WTC11 (cell line): Measurements from ENCODE around the gene EPM2A.

Source experiments
- ATF1 ChIP-seq: sonication (generic); formaldehyde crosslinking; IDR thresholded peaks from 2 replicates; pipeline ENCODE4 v1.8.1; 2023; ENCODE audit warnings: mild to moderate bottlenecking, moderate library complexity, missing genetic modification reagents
- E2F5 ChIP-seq: sonication (generic); formaldehyde crosslinking; IDR thresholded peaks from 2 replicates; pipeline ENCODE4 v1.8.1; 2022; ENCODE audit warnings: mild to moderate bottlenecking, moderate library complexity, missing genetic modification reagents
- ELF4 ChIP-seq: sonication (generic); formaldehyde crosslinking; IDR thresholded peaks from 2 replicates; pipeline ENCODE4 v1.8.1; 2022; ENCODE audit warnings: low read depth, mild to moderate bottlenecking, moderate library complexity, missing genetic modification reagents
- ESRRA ChIP-seq: sonication (generic); formaldehyde crosslinking; IDR thresholded peaks from 2 replicates; pipeline ENCODE4 v1.8.1; 2022; ENCODE audit warnings: mild to moderate bottlenecking, missing genetic modification reagents, borderline replicate concordance
- SP1 ChIP-seq: sonication (generic); formaldehyde crosslinking; conservative IDR thresholded peaks from 2 replicates; pipeline ENCODE4 v1.8.1; 2022; ENCODE audit warnings: missing genetic modification reagents
- TEAD4 ChIP-seq: sonication (generic); formaldehyde crosslinking; IDR thresholded peaks from 2 replicates; pipeline ENCODE4 v1.8.0; 2022; ENCODE audit warnings: mild to moderate bottlenecking, missing genetic modification reagents
- ZNF263 ChIP-seq: sonication (generic); formaldehyde crosslinking; IDR thresholded peaks from 2 replicates; pipeline ENCODE4 v1.8.1; 2022; ENCODE audit warnings: low read depth, mild to moderate bottlenecking, moderate library complexity, missing genetic modification reagents
- TF ChIP-seq, protein P1 (sequence below): fragments of 200-600 bp; IDR thresholded peaks from 2 replicates; pipeline ENCODE4 v1.8.0; 2022; ENCODE audit warnings: antibody characterized with exemption
- TF ChIP-seq, protein P2 (sequence below): sonication (generic); formaldehyde crosslinking; IDR thresholded peaks from 2 replicates; pipeline ENCODE4 v1.8.1; 2023; ENCODE audit warnings: mild to moderate bottlenecking, missing genetic modification reagents, moderate library complexity
- TF ChIP-seq, protein P3 (sequence below): sonication (generic); formaldehyde crosslinking; IDR thresholded peaks from 2 replicates; pipeline ENCODE4 v1.8.1; 2022; ENCODE audit warnings: low read depth, mild to moderate bottlenecking, moderate library complexity, missing genetic modification reagents, borderline replicate concordance

- no peak for TF ChIP-seq E2F5 (CRISPR knock-in tag)
- TF ChIP-seq, protein P1, sequence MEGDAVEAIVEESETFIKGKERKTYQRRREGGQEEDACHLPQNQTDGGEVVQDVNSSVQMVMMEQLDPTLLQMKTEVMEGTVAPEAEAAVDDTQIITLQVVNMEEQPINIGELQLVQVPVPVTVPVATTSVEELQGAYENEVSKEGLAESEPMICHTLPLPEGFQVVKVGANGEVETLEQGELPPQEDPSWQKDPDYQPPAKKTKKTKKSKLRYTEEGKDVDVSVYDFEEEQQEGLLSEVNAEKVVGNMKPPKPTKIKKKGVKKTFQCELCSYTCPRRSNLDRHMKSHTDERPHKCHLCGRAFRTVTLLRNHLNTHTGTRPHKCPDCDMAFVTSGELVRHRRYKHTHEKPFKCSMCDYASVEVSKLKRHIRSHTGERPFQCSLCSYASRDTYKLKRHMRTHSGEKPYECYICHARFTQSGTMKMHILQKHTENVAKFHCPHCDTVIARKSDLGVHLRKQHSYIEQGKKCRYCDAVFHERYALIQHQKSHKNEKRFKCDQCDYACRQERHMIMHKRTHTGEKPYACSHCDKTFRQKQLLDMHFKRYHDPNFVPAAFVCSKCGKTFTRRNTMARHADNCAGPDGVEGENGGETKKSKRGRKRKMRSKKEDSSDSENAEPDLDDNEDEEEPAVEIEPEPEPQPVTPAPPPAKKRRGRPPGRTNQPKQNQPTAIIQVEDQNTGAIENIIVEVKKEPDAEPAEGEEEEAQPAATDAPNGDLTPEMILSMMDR: no peak
- TF ChIP-seq TEAD4 (CRISPR knock-in tag): no peak
- TF ChIP-seq, protein P2, sequence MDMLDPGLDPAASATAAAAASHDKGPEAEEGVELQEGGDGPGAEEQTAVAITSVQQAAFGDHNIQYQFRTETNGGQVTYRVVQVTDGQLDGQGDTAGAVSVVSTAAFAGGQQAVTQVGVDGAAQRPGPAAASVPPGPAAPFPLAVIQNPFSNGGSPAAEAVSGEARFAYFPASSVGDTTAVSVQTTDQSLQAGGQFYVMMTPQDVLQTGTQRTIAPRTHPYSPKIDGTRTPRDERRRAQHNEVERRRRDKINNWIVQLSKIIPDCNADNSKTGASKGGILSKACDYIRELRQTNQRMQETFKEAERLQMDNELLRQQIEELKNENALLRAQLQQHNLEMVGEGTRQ (CRISPR knock-in tag): no peak
- TF ChIP-seq ZNF263 (CRISPR knock-in tag): no peak
- no peak for TF ChIP-seq ESRRA
- TF ChIP-seq, protein P3, sequence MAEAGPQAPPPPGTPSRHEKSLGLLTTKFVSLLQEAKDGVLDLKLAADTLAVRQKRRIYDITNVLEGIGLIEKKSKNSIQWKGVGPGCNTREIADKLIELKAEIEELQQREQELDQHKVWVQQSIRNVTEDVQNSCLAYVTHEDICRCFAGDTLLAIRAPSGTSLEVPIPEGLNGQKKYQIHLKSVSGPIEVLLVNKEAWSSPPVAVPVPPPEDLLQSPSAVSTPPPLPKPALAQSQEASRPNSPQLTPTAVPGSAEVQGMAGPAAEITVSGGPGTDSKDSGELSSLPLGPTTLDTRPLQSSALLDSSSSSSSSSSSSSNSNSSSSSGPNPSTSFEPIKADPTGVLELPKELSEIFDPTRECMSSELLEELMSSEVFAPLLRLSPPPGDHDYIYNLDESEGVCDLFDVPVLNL (CRISPR knock-in tag): no peak
- no peak for TF ChIP-seq ELF4 (CRISPR knock-in tag)
- no peak for TF ChIP-seq ATF1 (CRISPR knock-in tag)
- no peak for TF ChIP-seq SP1 (CRISPR knock-in tag)
Observed at GRCh38 chr6:145722190-145722589, 13.1 kb downstream of the EPM2A start.
